ENCODE measurements around the gene CREB3L2. TPM values are rescaled to one million over a fixed set of nuclear protein-coding genes. Genes with fewer than 3 reads are reported as not detected.

The CREB3L2 gene
- total and polyA plus RNA-seq, 2 of the 8 experiments (the other 6 are each of a cell fraction or from before 2014, with no cell fraction given) = 14.4 to 48.3 TPM

- no peak overlapping the region for H4K91ac ChIP-seq (replicated peaks; ENCODE audit: insufficient read length, low read length)
- WGBS, 2 experiments (ENCODE audit: extremely low coverage in 1 of 2, insufficient coverage in 1 of 2, insufficient read length in 1 of 2, insufficient replicate concordance in 2 of 2, low coverage in 1 of 2, low lambda C conversion rate in 2 of 2, missing lambda C conversion rate in 1 of 2) = 82% methylated on average over 4 of the region's 4 CpGs; no CpG with 5 or more reads in 1 of the 2 experiments
- no peak overlapping the region for H2BK12ac ChIP-seq (ENCODE audit: low read depth, low read length)
- no peak overlapping the region for H4K5ac ChIP-seq (ENCODE audit: insufficient read length, low read depth, low read length)
- H2BK20ac ChIP-seq (ENCODE audit: low read length) = no peak overlapping the region
- H3K9me3 ChIP-seq (ENCODE audit: insufficient read depth in 2 of 2, low read depth in 1 of 2, low read length in 1 of 2) = peaks cover 15 to 22% of the 10 kb centered on the region in 2 experiments
- no peak overlapping the region for H2BK120ac ChIP-seq (replicated peaks; ENCODE audit: low read depth, low read length)
- no peak overlapping the region for H2BK15ac ChIP-seq (ENCODE audit: low read length)
- no peak overlapping the region for H3K23ac ChIP-seq (ENCODE audit: insufficient read length)
- H3K4me2 ChIP-seq (ENCODE audit: insufficient read depth in 1 of 2, low read depth in 2 of 2, low read length in 2 of 2) = no peak overlapping the region
- H3K4me1 ChIP-seq (replicated peaks in 1 of 4; ENCODE audit: control insufficient read depth in 3 of 4, insufficient read depth in 4 of 4, low read length in 3 of 4) = peaks cover 0 to 2% (median 0%) of the 10 kb centered on the region in 4 experiments; a peak in 2 of 7 replicates
- no peak overlapping the region for H2AK5ac ChIP-seq (ENCODE audit: low read depth, low read length)
- H4K20me1 ChIP-seq (replicated peaks in 1 of 2; ENCODE audit: control insufficient read depth in 1 of 2, insufficient read depth in 2 of 2, low read length in 2 of 2) = no peaks in the 10 kb centered on the region
- DNase-seq (ENCODE audit: low read depth in 1 of 2, low spot score in 2 of 2) (no peak), FAIRE-seq (peak; percentile 68)
- ChIA-PET POLR2A (ENCODE audit: partially characterized antibody) (interaction anchor here (0.6 kb wide), 1 partner anchor 315 kb away, joined by 3 read pairs; no protein-coding TSS in a partner anchor), CTCF (ENCODE audit: partially characterized antibody) (interaction anchor here (0.6 to 1.5 kb wide), 5 partner anchors 15 to 128 kb away, joined by 3 to 4 read pairs (median 3); no protein-coding TSS in a partner anchor)
- H3K14ac ChIP-seq (ENCODE audit: insufficient read length) = no peak overlapping the region
- no peaks in the 10 kb centered on the region; a peak in 1 of 8 replicates for H3K36me3 ChIP-seq (ENCODE audit: control insufficient read depth in 2 of 4, insufficient read depth in 4 of 4, low read length in 3 of 4)
- H3K9ac ChIP-seq (replicated peaks in 1 of 4; ENCODE audit: extremely low read depth in 1 of 4, low read depth in 3 of 4, low read length in 3 of 4) = no peak overlapping the region
- no peak overlapping the region for H4K8ac ChIP-seq (ENCODE audit: extremely low read depth, insufficient read depth, low read length)
- no peak overlapping the region for H2BK5ac ChIP-seq (ENCODE audit: low read depth, low read length)
- H3K56ac ChIP-seq (replicated peaks; ENCODE audit: insufficient read length, low read depth, low read length) = no peak overlapping the region
- no peak overlapping the region for H2AFZ ChIP-seq (ENCODE audit: low read length)
- no peak overlapping the region for H3K4ac ChIP-seq (replicated peaks; ENCODE audit: insufficient read length, low read depth, low read length)
- no peaks in the 10 kb centered on the region for H3K79me2 ChIP-seq (ENCODE audit: control insufficient read depth in 1 of 2, insufficient read depth in 2 of 2, low read length in 2 of 2)
- no peaks in the 10 kb centered on the region for H3K27me3 ChIP-seq (replicated peaks in 1 of 4; ENCODE audit: control insufficient read depth in 3 of 4, extremely low read depth in 1 of 4, insufficient read depth in 3 of 4, low read length in 3 of 4)
- H3K18ac ChIP-seq (ENCODE audit: extremely low read depth, low read length) = no peak overlapping the region
- TF ChIP-seq TAF1 (IDR thresholded peaks at IDR 0.05; ENCODE audit: low read depth, low read length) = no peak
- no peaks in the 10 kb centered on the region for H3K23me2 ChIP-seq (ENCODE audit: low read depth, low read length)
- H3K79me1 ChIP-seq (ENCODE audit: low read depth, low read length) = no peaks in the 10 kb centered on the region
- no peak overlapping the region for H3K27ac ChIP-seq (ENCODE audit: low read depth, low read length)
- no peak overlapping the region for H3K4me3 ChIP-seq (ENCODE audit: extremely low read depth in 1 of 4, insufficient read depth in 2 of 4, low read depth in 3 of 4, low read length in 4 of 4)
Measured at GRCh38 chr7:138033241-138033640, 31.4 kb upstream of the CREB3L2 start.
